Measurements from ENCODE around the gene NUDT10. TPM values are rescaled to one million over a fixed set of nuclear protein-coding genes. Genes with fewer than 3 reads are reported as not detected.
"Not testable (repeated sequence)": the region's sequence is repeated elsewhere in the genome, so short reads cannot be mapped to it uniquely, and the experiment has no call there.

NUDT10 gene
- total RNA-seq (1 to 10 TPM in 1 of 2 experiments, under 1 TPM in 1; 0.92 to 1.2 TPM), polyA plus RNA-seq (0.17 TPM)

DNA sequence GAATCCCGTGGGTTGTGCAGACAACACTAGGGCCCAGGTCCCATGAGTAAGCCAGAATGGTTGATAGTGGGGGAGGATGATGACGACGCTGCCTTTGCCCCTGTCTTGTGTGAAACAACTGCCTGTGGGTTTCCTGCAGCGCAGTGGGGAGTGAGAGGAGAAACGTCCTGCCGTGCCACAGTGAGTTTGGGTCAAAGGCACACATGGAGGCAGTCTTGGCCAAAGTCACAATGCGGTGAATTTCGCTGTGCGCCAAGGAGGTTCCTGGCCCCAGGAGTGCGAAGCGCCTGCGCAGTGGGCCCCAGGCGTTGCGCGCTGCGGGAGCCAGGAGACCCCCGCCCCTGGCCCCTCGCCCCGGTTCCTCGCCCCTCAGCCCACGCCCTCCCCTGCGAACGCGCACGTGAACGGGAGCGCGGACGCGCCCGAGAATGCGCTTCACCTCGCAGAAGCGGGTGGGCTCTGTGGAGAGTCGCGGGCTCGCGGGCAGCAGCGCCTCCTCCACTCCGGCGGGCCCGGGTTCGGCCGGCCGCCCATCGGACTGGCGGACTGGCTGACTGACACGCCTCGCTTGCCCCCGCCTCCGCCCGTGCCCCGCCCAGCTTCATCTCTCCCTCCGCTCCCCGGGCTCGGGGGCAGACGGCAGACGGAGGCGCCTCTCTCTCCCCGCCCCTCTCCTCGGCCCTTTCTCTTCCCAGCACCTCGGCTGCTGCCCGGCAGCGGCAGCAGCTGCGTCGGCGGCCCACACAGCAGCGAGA is at the start of gene NUDT10:
Gene NUDT10, plus strand, starts transcription at position 635 of the 755 bp plus-strand sequence. CDS start 144 bp downstream, outside the sequence.
- Mint-ChIP-seq H3K27me3 (peaks cover 5 to 16% of the 10 kb centered on the region in 2 donors), H3K4me3 (peak within 1 kb of the TSS; percentile 64 to 89 (median 73)), H3K27ac (peak within 1 kb of the TSS in 2 of 8 donors; percentile 43 to 55), H3K4me1 (peaks cover 0 to 6% (median 5%) of the 10 kb centered on the region in 3 donors), H3K9me3 (no peaks in the 10 kb centered on the region), H3K36me3 (peaks cover 0 to 3% (median under 1%) of the 10 kb centered on the region in 3 donors)
- peak in 1 of 5 donors; percentile 1 for DNase-seq
- H3K27me3 ChIP-seq (ENCODE audit: insufficient read depth, low read length, poor library complexity, severe bottlenecking), result no peaks in the 10 kb centered on the region
- H3K4me3 ChIP-seq (ENCODE audit: low read length), result no peak within 1 kb of the TSS
- H3K36me3 ChIP-seq (ENCODE audit: insufficient read depth, low read length), result no peaks in the 10 kb centered on the region
- ChIA-PET POLR2A (no interaction called here), CTCF (no interaction called here)
- no peaks in the 10 kb centered on the region for H3K9me3 ChIP-seq (ENCODE audit: low read length)
- no peaks in the 10 kb centered on the region for H3K4me1 ChIP-seq (ENCODE audit: insufficient read depth, low read length)
- H3K27ac ChIP-seq (ENCODE audit: low read depth, low read length), result no peak within 1 kb of the TSS

DNA sequence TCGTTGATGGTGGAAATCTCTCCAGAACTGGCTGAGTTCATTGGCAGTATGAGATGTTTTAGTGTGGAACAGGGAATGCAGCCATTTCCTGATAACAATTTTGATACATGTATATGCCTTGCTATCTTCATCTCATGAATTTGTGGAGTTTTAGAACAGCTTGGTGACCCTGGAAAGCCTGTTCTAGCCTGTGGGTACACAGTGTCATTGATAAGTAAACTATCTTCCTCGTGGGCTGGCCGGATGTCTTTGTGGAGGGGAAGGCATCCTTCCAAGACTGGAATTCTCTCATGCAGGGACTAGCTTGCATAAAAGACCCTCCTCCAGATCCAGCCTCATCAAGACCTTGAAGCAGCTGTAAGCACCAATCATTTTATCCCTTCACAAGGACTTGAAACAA is 40.2 kb upstream of the NUDT10 start:
- no peak overlapping the region for H3K27ac ChIP-seq (ENCODE audit: low read depth, low read length)
- Mint-ChIP-seq H3K9me3 (no peaks in the 10 kb centered on the region), H3K36me3 (peaks cover 0 to 2% (median 0%) of the 10 kb centered on the region in 3 donors), H3K27me3 (peaks cover 0 to 2% of the 10 kb centered on the region in 2 donors), H3K4me1 (no peaks in the 10 kb centered on the region), H3K4me3 (no peak overlapping the region), H3K27ac (no peak overlapping the region)
- CTCF ChIA-PET, result no interaction called here
- H3K4me3 ChIP-seq (ENCODE audit: low read length), result no peak overlapping the region
- no peaks in the 10 kb centered on the region for H3K4me1 ChIP-seq (ENCODE audit: insufficient read depth, low read length)
- POLR2A ChIA-PET, result no interaction called here
- no peak for DNase-seq
- no peaks in the 10 kb centered on the region for H3K9me3 ChIP-seq (ENCODE audit: low read length)
- no peaks in the 10 kb centered on the region for H3K36me3 ChIP-seq (ENCODE audit: insufficient read depth, low read length)
- H3K27me3 ChIP-seq (ENCODE audit: insufficient read depth, low read length, poor library complexity, severe bottlenecking), result no peaks in the 10 kb centered on the region

DNA sequence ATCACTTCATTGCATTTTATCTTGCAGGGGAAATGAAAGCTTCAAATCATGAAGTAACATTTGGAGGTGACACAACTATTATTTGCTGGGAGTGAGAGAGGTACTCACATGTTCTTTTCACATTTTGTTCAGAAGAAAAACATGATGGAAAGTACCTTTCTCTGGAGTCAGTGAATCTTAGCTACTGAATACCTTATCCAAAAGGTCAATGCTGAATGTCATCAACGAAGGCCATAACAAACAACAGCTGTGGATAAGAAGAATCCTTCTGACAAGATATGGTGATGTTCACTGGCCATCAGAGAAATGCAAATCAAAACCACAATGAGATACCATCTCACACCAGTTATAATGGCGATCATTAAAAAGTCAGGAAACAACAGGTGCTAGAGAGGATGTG is 36.5 kb upstream of the NUDT10 start:
- ChIA-PET POLR2A (no interaction called here), CTCF (no interaction called here)
- Histone ChIP-seq H3K9me3 (ENCODE audit: low read length) (no peaks in the 10 kb centered on the region), H3K4me3 (ENCODE audit: low read length) (no peak overlapping the region), H3K4me1 (ENCODE audit: insufficient read depth, low read length) (no peaks in the 10 kb centered on the region), H3K27me3 (ENCODE audit: insufficient read depth, low read length, poor library complexity, severe bottlenecking) (no peaks in the 10 kb centered on the region), H3K27ac (ENCODE audit: low read depth, low read length) (no peak overlapping the region), H3K36me3 (ENCODE audit: insufficient read depth, low read length) (no peaks in the 10 kb centered on the region)
- no peak for DNase-seq
- peaks cover 0 to 8% of the 10 kb centered on the region in 2 donors for H3K27me3 Mint-ChIP-seq
- no peak overlapping the region for H3K27ac Mint-ChIP-seq
- H3K4me3 Mint-ChIP-seq, result no peak overlapping the region
- H3K36me3 Mint-ChIP-seq, result peaks cover 0 to 2% (median 1%) of the 10 kb centered on the region in 3 donors
- H3K4me1 Mint-ChIP-seq, result no peaks in the 10 kb centered on the region
- no peaks in the 10 kb centered on the region for H3K9me3 Mint-ChIP-seq

DNA sequence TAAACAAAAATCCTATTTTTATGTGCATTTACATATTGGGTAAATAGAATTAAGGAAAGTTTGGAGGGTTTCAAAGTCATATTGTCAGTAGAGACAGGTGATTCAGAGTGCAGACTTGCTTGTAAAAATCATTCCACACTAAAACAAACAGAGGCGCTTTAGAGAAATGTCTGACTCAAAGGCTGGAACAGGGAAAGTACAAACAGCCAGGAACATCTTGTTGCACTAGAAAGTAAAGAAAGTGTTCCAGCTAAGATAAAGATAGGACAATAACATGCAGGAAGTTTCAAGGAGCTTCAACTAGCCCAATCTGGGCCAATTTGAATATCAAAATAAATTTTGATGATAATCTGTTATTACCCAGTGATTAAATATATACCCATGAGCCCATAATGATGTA is 16.4 kb upstream of the NUDT10 start:
- Mint-ChIP-seq H3K36me3 (peaks cover 0 to 3% (median 0%) of the 10 kb centered on the region in 3 donors), H3K9me3 (no peaks in the 10 kb centered on the region), H3K27ac (no peak overlapping the region), H3K27me3 (peaks cover 0 to 1% of the 10 kb centered on the region in 2 donors), H3K4me1 (no peaks in the 10 kb centered on the region), H3K4me3 (no peak overlapping the region)
- Histone ChIP-seq H3K9me3 (ENCODE audit: low read length) (no peaks in the 10 kb centered on the region), H3K4me1 (ENCODE audit: insufficient read depth, low read length) (no peaks in the 10 kb centered on the region), H3K36me3 (ENCODE audit: insufficient read depth, low read length) (no peaks in the 10 kb centered on the region), H3K27me3 (ENCODE audit: insufficient read depth, low read length, poor library complexity, severe bottlenecking) (no peaks in the 10 kb centered on the region), H3K27ac (ENCODE audit: low read depth, low read length) (no peak overlapping the region), H3K4me3 (ENCODE audit: low read length) (no peak overlapping the region)
- ChIA-PET POLR2A (no interaction called here), CTCF (no interaction called here)
- no peak for DNase-seq

DNA sequence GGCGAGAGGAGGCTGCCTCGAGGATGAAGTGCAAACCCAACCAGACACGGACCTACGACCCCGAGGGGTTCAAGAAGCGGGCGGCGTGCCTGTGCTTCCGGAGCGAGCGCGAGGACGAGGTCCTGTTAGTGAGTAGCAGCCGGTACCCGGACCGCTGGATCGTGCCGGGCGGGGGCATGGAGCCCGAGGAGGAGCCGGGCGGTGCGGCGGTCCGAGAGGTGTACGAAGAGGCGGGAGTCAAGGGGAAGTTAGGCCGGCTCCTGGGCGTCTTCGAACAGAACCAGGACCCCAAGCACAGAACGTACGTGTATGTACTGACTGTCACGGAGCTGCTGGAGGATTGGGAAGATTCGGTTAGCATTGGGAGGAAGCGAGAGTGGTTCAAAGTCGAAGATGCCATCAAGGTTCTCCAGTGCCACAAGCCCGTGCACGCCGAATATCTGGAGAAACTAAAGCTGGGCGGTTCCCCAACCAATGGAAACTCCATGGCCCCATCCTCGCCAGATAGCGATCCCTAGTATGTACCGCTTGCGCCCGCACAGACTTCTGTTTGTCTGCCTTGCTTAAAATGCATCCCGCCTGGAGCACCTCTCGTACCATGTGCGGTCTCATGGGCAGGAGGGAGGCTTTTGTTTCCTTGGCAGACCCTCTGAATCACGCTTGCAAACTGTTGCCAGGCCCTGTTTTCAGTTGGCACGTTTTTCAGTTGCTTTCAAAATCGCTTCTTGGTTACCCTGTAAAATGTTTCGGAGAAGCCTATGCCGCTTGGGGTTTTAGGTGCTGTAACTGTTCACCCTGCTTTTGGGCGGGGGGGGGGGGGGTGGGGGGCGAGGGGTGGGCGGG is 542 bp downstream of the NUDT10 start:
- H3K4me3 ChIP-seq (ENCODE audit: low read length); H3K27me3 ChIP-seq (ENCODE audit: insufficient read depth, low read length, poor library complexity, severe bottlenecking); H3K4me1 ChIP-seq (ENCODE audit: insufficient read depth, low read length); H3K27ac ChIP-seq (ENCODE audit: low read depth, low read length); H3K4me1 Mint-ChIP-seq; CTCF ChIA-PET; DNase-seq; H3K9me3 ChIP-seq (ENCODE audit: low read length); POLR2A ChIA-PET; H3K36me3 ChIP-seq (ENCODE audit: insufficient read depth, low read length); H3K9me3 Mint-ChIP-seq; H3K36me3 Mint-ChIP-seq: not testable (repeated sequence)
- Mint-ChIP-seq H3K4me3 (peak overlapping the region; percentile 64 to 89 (median 72)), H3K27ac (peak overlapping the region in 1 of 8 donors; percentile 43), H3K27me3 (peaks cover 5 to 18% of the 10 kb centered on the region in 2 donors)

DNA sequence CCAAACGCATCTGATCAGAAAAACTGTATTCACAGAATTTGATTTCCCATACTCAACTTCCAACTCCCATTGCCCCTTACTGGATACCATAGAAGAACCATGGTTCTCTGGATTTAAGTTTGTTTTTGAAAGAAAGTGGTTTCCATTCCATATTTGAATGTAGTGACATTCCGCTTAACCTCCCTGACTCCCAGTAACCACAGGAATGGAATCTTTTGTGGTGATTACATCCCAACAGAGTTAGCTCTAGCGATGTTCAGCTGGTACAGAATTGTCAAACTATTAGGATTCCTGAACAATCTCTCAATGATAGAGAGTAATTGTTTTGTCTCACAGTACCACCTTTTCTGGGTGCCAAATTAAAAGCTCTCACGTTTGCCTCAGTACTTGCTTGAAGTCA is 1.7 kb downstream of the NUDT10 start:
- H3K9me3 ChIP-seq (ENCODE audit: low read length), result no peaks in the 10 kb centered on the region
- DNase-seq, result no peak
- no peaks in the 10 kb centered on the region for H3K36me3 ChIP-seq (ENCODE audit: insufficient read depth, low read length)
- no peak overlapping the region for H3K27ac Mint-ChIP-seq
- H3K4me3 Mint-ChIP-seq, result peak overlapping the region in 2 of 7 donors; percentile 30 to 43
- H3K27me3 ChIP-seq (ENCODE audit: insufficient read depth, low read length, poor library complexity, severe bottlenecking), result no peaks in the 10 kb centered on the region
- no peak overlapping the region for H3K27ac ChIP-seq (ENCODE audit: low read depth, low read length)
- peaks cover 0 to 6% (median 5%) of the 10 kb centered on the region in 3 donors for H3K4me1 Mint-ChIP-seq
- no peaks in the 10 kb centered on the region for H3K36me3 Mint-ChIP-seq
- CTCF ChIA-PET, result no interaction called here
- POLR2A ChIA-PET, result no interaction called here
- H3K9me3 Mint-ChIP-seq, result no peaks in the 10 kb centered on the region
- no peaks in the 10 kb centered on the region for H3K4me1 ChIP-seq (ENCODE audit: insufficient read depth, low read length)
- H3K27me3 Mint-ChIP-seq, result peaks cover 5 to 20% of the 10 kb centered on the region in 2 donors
- no peak overlapping the region for H3K4me3 ChIP-seq (ENCODE audit: low read length)

DNA sequence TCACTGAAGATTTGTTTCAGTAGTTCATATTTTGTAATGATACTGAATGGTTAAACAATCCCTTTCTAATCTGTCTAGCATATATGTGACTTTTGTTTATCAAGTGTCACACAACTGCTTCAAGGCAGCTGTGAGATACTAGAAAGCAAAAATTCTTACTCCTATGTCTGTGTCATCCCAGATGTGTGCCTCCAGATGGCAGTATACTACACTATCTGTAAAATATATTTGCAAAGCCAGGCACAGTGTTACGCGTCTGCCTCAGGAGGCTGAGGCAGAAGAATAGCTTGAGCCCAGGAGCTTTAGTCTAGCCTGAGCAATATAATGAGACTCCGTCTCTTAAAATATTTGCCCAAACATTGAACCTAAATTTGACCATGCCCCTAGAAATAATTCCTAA is 4.0 kb downstream of the NUDT10 start:
- Mint-ChIP-seq H3K27ac (no peak overlapping the region), H3K4me3 (no peak overlapping the region), H3K9me3 (no peaks in the 10 kb centered on the region), H3K4me1 (peaks cover 0 to 6% (median 5%) of the 10 kb centered on the region in 3 donors), H3K36me3 (no peaks in the 10 kb centered on the region), H3K27me3 (peaks cover 5 to 15% of the 10 kb centered on the region in 2 donors)
- Histone ChIP-seq H3K4me1 (ENCODE audit: insufficient read depth, low read length) (no peaks in the 10 kb centered on the region), H3K27me3 (ENCODE audit: insufficient read depth, low read length, poor library complexity, severe bottlenecking) (no peaks in the 10 kb centered on the region), H3K36me3 (ENCODE audit: insufficient read depth, low read length) (no peaks in the 10 kb centered on the region), H3K4me3 (ENCODE audit: low read length) (no peak overlapping the region), H3K9me3 (ENCODE audit: low read length) (no peaks in the 10 kb centered on the region), H3K27ac (ENCODE audit: low read depth, low read length) (no peak overlapping the region)
- POLR2A ChIA-PET, result no interaction called here
- DNase-seq, result peak in 3 of 5 donors; percentile 7 to 43 (median 43)
- CTCF ChIA-PET, result interaction anchor here (0.9 to 1.9 kb wide), 6 partner anchors 8 to 125 kb away, joined by 3 to 5 read pairs (median 4); no protein-coding TSS in a partner anchor

DNA sequence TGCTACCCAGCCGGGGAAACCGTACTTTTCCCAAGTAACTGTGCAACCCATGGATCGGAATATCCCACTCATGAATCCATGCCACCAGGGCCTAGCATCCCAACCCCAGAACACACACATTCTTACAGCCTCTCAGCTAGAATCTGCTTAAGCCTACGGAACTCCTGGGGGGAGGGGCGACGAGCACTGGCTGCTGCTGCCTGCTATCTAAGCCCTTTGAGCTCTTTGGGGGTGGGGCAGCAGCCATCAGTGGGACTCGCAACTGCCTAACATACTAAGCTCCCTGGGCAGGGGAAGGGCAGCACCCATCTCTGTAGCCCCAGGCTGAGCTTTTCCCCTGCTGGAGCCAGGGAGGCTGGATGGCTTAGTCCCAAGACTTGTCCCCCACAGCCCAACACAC is 28.6 kb downstream of the NUDT10 start:
- POLR2A ChIA-PET, result no interaction called here
- Mint-ChIP-seq H3K4me3 (no peak overlapping the region), H3K27me3 (peaks cover 0 to 8% of the 10 kb centered on the region in 2 donors), H3K27ac (no peak overlapping the region), H3K4me1 (no peaks in the 10 kb centered on the region), H3K9me3 (peaks cover 0 to 15% (median 9%) of the 10 kb centered on the region in 5 donors), H3K36me3 (peaks cover 2 to 9% (median 6%) of the 10 kb centered on the region in 3 donors)
- Histone ChIP-seq H3K9me3 (ENCODE audit: low read length) (no peaks in the 10 kb centered on the region), H3K27me3 (ENCODE audit: insufficient read depth, low read length, poor library complexity, severe bottlenecking) (no peaks in the 10 kb centered on the region), H3K27ac (ENCODE audit: low read depth, low read length) (no peak overlapping the region), H3K4me3 (ENCODE audit: low read length) (no peak overlapping the region), H3K36me3 (ENCODE audit: insufficient read depth, low read length) (no peaks in the 10 kb centered on the region), H3K4me1 (ENCODE audit: insufficient read depth, low read length) (no peaks in the 10 kb centered on the region)
- CTCF ChIA-PET, result no interaction called here
- DNase-seq, result no peak

Data from CD8-positive, alpha-beta memory T cell (primary cell).